Nephron progenitor cell (in vitro differentiated cells): ENCODE data around the gene ENC1.

Experiments used
- DNase-seq: peaks from one replicate; pipeline ENCODE4 v3.0.0; 2021
- H3K27ac Mint-ChIP-seq: 2 replicates; pipeline ENCODE4 v1.8.0; 2021; ENCODE audit warnings: mild to moderate bottlenecking, moderate library complexity, mixed read lengths
- H3K27me3 Mint-ChIP-seq: 2 replicates; pipeline ENCODE4 v1.8.0; 2021; ENCODE audit warnings: mild to moderate bottlenecking, low read depth, mixed read lengths; ENCODE audit not compliant: poor library complexity
- H3K36me3 Mint-ChIP-seq: 2 replicates; pipeline ENCODE4 v1.8.0; 2021; ENCODE audit warnings: low read depth, mixed read lengths
- H3K4me1 Mint-ChIP-seq: 2 replicates; pipeline ENCODE4 v1.8.0; 2021; ENCODE audit warnings: mixed read lengths
- H3K4me3 Mint-ChIP-seq: 2 replicates; pipeline ENCODE4 v1.8.0; 2021; ENCODE audit warnings: mild to moderate bottlenecking, moderate library complexity, mixed read lengths
- H3K9me3 Mint-ChIP-seq: 2 replicates; pipeline ENCODE4 v1.8.0; 2021; ENCODE audit warnings: mild to moderate bottlenecking, moderate library complexity, mixed read lengths
- CTCF ChIP-seq: fragments of 200-600 bp; sonication (generic); IDR thresholded peaks from 2 replicates; pipeline ENCODE4 v1.5.0; 2021; ENCODE audit warnings: antibody characterized with exemption

ENC1 gene

DNA sequence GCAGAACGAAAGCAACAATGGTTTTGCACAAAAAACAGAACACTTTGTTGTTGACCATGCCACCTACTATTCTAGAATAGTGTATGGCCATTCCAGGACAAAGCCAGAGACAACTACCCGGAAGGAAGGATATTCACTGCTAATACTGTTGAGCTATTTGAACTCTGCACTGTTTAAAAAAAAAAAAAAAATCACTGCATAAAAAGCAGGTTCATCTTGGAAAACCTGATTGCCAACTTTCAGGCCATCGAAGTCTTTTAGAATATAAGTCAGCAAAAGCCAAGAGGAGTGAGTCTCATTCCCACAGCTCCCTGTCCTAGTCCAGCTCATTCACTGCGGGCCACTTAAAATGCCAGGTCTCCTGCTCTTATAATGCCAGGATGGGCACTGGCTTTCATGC lies 4.0 kb downstream of the ENC1 start:
- H3K36me3 Mint-ChIP-seq = peaks cover 64% of the 10 kb centered on the region
- H3K4me3 Mint-ChIP-seq = peak overlapping the region; percentile 96
- no peaks in the 10 kb centered on the region for H3K27me3 Mint-ChIP-seq
- no peak for TF ChIP-seq CTCF
- DNase-seq = no peak
- no peaks in the 10 kb centered on the region for H3K9me3 Mint-ChIP-seq
- peaks cover 77% of the 10 kb centered on the region for H3K4me1 Mint-ChIP-seq
- no peak overlapping the region for H3K27ac Mint-ChIP-seq

GRCh38 chr5:74636149-74636548 lies 4.4 kb downstream of the ENC1 start:
- Mint-ChIP-seq H3K27me3 (no peaks in the 10 kb centered on the region), H3K36me3 (peaks cover 68% of the 10 kb centered on the region), H3K4me1 (peaks cover 78% of the 10 kb centered on the region), H3K9me3 (no peaks in the 10 kb centered on the region), H3K4me3 (peak overlapping the region; percentile 96), H3K27ac (no peak overlapping the region)
- DNase-seq = no peak
- TF ChIP-seq CTCF = no peak

DNA sequence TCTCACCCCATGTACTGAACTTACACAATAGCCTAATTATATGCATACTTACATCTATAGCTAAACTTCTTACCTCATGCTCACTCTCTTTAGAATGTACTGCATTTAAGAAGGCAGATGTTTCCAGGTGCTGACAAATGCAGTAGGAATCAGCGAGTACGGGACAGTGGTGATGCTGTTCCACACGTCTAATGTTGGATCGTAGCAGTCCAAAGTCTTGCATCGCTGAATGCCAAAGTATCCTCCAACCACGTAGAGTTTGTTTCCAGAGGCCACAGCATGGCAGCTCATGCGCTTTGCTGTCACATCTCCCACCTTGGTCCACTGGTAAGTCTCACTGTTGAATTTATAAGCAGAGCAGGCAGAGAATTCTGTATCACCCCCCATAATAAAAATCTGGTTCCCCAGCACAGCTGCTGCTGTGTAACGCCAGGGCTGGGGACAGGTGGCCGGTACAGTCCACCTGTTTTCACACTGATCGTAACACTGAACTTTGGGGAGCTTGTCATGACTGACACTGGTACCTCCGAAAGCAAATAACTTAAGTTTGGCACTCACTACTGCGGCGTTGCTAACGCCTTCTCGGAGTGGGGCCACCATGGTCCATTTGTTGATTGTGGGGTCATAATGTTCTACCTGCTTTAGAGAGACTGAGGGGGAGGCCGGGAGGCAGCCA lies 5.8 kb downstream of the ENC1 start:
- H3K36me3 Mint-ChIP-seq = peaks cover 81% of the 10 kb centered on the region
- no peak for DNase-seq
- no peak overlapping the region for H3K27ac Mint-ChIP-seq
- H3K27me3 Mint-ChIP-seq = no peaks in the 10 kb centered on the region
- TF ChIP-seq CTCF = no peak
- no peaks in the 10 kb centered on the region for H3K9me3 Mint-ChIP-seq
- peaks cover 92% of the 10 kb centered on the region for H3K4me1 Mint-ChIP-seq
- H3K4me3 Mint-ChIP-seq = peak overlapping the region; percentile 15

- Mint-ChIP-seq H3K27me3 (no peaks in the 10 kb centered on the region), H3K27ac (no peak overlapping the region), H3K36me3 (peaks cover 91% of the 10 kb centered on the region), H3K9me3 (no peaks in the 10 kb centered on the region), H3K4me1 (peaks cover 93% of the 10 kb centered on the region), H3K4me3 (peak overlapping the region; percentile 11)
- TF ChIP-seq CTCF = no peak
- DNase-seq = no peak
These were observed 6.8 kb downstream of the ENC1 start for GRCh38 chr5:74633695-74634094.

GRCh38 chr5:74632947-74633356 lies 7.6 kb downstream of the ENC1 start:
- Mint-ChIP-seq H3K27ac (no peak overlapping the region), H3K9me3 (no peaks in the 10 kb centered on the region), H3K27me3 (no peaks in the 10 kb centered on the region), H3K4me1 (peaks cover 92% of the 10 kb centered on the region), H3K4me3 (no peak overlapping the region), H3K36me3 (peaks cover 98% of the 10 kb centered on the region)
- TF ChIP-seq CTCF = no peak
- DNase-seq = no peak
